HG02970 (cell line): Measurements from ENCODE around the gene CAMK2B.
"Not testable (repeated sequence)": the region's sequence is repeated elsewhere in the genome, so short reads cannot be mapped to it uniquely, and the experiment has no call there.

Experiments
- ATAC-seq: cut with Tn5 transposase; IDR thresholded peaks from one replicate; pipeline ENCODE4 v1.9.1; 2021; ENCODE audit warnings: mild to moderate bottlenecking, moderate library complexity, moderate number of reproducible peaks; ENCODE audit not compliant: unreplicated experiment, low FRiP score

Gene CAMK2B

DNA sequence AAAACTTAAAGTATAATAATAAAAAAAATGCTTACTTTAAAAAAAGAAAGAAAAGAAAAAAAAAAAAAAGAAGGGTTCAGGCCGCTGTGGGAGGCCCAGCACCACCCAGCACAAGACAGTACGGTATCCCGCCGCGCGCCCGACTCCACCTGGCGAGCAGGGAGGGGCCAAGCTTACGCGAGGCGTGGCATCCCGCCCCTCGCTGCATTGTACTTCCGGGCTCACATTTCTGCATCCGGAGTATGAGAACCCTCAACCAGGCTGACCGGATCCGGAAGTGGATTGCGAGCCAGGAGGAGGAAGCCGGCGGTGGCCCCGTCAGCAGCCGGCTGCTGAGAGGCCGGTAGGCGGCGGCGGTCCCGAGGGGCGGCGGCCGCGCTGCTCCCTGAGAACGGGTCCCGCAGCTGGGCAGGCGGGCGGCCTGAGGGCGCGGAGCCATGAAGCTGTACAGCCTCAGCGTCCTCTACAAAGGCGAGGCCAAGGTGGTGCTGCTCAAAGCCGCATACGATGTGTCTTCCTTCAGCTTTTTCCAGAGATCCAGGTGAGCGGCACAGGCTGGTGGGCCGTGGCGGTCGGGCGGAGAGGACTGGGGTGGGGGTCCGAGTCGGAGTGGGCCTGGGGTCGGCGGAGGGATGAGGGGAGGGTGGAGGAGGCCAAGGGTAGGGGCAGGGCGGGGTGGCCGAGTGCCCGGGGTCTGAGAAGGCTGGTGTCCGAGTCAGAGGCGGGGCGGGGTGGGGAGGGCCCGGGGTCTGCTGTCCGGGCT is 124.5 kb downstream of the CAMK2B start, which contains the start of gene YKT6:
Gene YKT6, plus strand, starts transcription at position 280 of the 763 bp plus-strand sequence. Its CDS starts 158 bp downstream, at position 438.
- ATAC-seq = peak; percentile 97

DNA sequence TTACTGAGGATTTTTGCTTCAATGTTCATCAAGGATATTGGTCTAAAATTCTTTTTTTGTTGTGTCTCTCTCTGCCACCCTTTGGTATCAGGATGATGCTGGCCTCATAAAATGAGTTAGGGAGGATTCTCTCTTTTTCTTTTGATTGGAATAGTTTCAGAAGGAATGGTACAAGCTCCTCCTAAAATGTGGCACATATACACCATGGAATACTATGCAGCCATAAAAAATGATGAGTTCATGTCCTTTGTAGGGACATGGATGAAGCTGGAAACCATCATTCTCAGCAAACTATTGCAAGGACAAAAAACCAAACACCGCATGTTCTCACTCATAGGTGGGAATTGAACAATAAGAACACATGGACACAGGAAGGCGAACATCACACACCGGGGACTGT is 125.2 kb downstream of the CAMK2B start:
- not testable (repeated sequence) for ATAC-seq

DNA sequence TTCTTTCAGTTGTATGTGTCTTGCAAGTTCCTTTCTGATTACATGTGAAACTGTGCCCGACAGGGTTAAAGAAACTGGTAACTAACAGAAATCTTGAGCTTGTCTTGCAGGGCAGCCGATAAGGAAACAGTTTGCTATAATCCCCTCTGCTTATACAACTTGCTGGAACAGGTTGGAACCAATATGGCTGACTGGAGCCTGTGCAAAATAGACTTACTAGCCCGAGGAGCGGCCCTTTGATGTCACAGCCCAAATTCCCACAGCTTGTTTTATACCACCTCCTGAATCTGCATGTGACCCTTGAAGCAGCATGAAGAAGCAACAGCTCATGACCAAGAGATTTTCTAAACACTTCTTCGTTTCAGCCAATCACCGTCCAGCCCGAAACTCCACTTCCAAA is 127.9 kb downstream of the CAMK2B start:
- ATAC-seq = no peak

DNA sequence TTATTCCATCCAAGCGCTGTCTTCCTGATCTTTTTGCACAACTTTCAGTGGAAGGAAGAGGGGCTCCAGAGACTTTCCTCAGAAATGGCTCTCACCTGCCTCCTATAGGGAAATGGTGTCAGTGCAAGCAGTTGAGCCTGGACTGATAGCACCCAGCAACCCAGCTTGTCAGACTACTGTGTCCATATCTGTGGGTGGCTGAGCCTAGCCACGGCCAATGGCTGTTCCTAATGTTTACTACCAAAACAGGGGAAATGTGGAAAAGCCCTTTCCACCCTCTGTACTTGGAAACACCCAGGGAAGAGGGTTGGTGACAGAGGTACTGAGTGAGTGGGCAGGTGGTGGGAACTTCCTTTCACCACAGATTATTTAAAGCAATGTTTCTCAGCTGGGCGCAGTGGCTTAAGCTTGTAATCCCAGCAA is 128.9 kb downstream of the CAMK2B start:
- no peak for ATAC-seq

DNA sequence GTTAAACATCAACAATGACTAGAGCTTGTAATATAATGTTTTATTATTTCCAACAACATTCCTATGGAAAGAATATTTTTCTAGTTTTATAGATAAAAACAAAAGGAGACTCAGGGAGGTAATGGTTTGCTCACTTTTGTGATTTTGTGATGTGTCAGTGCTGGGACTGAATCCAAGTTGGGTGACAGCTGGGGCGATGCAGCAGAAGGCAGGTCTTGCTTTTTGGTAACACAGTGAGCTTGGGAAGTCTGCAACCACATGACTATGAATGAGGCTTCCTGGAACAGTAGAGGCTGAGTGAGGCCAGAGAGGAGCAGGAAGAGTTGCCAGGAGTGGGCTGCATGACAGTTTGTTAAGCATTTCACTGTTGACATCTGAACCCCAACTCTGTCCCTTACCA is 129.5 kb downstream of the CAMK2B start:
- no peak for ATAC-seq

DNA sequence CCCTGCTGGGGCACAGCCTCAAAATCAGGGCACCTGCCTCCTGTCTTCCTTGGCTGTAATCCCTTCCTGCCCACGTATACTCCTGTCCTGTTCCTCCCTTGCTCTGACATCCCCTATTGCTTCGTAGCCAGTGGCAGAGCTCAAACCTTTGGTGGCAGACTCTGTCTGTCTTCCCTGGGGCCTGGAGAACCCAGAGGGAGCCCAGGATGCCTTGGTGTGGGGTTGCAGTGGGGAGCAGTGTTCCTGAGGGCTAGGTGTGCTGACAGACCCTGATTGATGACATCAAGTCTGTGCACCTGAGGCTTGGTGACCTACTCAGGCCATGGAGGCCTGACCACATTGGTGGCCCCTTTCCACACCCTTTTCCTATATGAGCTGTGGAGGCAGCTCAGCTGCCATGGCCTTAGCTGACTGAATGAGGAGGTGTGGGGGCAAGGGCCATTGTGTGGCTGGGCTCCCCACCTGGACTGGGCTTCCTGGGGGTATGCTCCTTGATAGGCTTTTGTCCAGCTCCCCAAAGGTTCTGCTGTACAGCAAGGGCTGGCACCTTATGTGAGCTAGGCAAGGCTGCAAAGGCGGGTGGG is 130.7 kb downstream of the CAMK2B start:
- ATAC-seq = no peak

DNA sequence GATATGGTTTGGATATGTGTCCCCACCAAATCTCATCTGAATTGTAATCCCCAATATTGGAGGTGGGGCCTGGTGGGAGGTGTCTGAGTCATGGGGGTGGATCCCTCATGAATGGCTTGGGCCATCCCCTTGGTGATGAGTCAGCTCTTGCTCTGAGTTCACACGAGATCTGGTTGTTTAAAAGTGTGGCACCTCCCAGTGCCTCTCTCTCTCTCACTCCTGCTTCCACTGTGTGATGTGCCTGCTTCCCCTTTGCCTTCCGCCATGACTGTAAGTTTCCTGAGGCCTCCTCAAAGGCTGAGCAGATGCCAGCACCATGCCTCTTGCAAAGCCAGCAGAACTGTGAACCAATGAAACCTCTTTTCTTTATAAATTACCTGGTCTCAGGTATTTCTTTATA is 131.3 kb downstream of the CAMK2B start:
- ATAC-seq = no peak

DNA sequence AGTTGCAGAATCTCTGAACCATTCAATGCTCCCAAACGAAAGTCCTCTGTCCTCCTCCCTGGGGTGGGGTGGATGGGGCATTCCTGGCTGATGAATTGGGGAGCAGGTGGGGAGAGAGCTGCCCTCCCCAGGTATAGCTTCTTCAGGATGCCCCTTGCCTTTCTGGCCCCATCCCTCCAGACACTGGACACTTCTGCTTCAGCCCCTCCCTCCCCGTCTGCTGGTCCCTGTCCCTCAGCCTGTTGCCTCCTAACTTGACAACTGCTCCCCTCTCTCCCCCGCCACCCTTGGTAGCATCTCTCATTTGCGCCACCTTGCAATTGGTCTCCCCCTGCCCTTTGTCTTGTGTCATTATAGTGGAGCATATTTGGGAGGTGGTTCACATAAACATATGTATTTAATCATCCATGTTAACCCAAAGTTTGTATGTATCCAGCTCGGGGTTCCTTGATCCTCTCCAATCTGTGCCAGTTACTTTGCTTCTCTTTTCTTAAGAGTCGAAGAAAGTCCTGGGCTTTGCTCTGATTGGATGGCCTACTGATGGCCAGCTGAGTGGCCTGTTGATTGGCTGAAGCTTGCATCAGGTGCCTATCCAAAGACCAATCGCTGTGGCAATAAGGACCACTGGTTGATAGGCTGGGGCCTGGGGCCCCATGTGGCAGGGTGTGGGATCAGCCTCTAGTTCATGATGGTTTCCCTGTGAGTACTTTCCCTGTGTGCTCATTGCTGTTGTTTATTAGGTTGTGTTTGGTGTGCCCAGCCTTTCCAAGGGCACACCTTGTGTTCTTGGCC is 132.2 kb downstream of the CAMK2B start:
- ATAC-seq = no peak

DNA sequence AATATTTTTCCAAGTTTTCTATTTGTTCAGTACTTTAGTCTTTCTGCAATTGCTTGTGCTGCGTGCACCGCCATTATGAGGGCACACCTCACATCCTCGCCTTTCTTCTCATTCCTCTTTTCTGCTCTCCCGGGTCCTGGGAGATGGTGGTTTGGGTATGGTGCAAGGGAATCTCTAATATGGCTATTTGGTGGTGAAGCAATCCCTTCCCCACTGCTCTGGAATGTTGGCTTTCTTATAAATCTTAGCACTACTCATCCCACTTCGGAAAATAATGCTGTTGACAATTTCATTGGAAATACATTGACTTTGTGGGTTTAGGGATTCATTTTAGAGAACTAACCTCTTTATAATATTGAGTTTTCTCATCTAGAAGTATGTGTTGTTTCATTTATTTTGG is 134.2 kb downstream of the CAMK2B start:
- ATAC-seq = no peak

DNA sequence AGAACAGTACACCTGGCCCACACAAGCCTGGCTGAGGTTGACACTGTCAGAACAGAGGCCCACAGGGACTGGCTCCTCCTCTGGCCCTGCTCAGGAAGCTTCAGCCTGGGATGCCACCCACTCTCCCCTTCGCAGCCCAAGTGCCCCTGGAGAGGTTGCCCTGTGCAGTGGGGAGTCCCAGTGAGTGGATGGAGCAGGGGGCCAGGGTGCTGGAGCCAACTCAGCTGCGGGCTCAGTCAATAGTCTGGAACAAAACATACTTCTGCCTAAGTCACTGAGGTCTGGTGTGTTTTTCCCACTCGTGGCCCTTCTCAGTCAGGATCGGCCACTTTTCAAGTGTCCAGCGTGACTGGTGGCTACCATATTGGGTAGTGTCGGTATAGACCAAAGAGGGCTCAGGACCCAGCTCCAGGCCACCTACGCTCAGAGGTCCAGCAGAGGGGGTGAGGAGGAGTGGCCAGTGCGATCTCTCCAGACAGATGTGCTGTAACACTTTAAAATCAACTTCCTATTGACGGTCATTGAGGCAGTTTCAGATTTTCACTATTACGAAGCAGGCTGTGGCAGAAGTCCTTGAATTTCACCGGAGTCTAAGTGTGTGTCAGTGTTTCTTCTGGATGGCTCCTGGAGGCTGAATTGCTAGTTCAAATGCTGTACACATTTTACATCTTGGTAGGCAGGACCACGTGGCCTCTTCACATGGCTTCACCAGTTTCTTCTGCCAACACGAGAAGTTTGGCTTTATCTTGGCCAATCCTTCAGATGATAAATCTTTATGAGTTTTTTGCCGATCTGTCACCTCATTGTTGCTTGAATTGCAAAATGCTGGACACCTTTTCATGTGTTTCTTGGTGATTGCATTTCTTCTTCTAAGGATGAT is 135.2 kb downstream of the CAMK2B start:
- no peak for ATAC-seq

DNA sequence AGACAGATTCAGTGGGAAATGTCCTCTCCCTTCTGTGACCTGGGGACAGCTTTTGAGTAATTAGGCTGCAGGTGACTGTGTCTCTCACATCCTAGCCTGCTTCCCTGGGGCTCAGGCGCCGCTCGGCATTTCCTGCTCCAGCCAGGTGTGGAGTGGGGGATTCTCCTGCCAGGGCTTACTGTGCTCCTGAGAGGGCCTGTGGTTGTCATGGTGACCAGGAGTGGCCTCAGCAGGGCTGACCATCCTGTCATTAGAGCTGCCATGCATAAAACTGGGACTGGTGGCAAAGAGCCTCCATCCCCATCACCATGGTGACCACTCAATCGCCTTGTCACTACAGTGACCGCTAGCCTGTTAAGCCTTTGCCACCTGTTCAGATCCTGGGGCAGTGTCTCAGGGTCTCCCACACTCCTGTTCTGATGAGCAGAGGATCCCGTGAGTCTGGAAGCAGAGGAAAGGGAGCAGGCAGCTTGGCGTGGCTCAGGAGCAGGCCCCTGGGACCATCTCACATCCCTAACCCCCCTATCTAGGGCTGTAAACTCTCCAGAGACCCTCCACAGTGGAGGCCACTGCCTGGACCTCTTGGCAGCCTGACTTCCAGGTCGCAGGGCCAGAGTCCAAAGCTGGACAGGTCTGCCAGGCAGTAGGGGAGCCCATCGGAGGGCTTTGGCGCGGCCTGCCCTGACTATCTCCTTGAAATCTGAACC is 136.0 kb downstream of the CAMK2B start, which contains the start of gene GCK:
Gene GCK, minus strand, starts transcription at position 154 of the 707 bp plus-strand sequence. CDS start 486 bp downstream, outside the sequence.
- ATAC-seq = no peak

DNA sequence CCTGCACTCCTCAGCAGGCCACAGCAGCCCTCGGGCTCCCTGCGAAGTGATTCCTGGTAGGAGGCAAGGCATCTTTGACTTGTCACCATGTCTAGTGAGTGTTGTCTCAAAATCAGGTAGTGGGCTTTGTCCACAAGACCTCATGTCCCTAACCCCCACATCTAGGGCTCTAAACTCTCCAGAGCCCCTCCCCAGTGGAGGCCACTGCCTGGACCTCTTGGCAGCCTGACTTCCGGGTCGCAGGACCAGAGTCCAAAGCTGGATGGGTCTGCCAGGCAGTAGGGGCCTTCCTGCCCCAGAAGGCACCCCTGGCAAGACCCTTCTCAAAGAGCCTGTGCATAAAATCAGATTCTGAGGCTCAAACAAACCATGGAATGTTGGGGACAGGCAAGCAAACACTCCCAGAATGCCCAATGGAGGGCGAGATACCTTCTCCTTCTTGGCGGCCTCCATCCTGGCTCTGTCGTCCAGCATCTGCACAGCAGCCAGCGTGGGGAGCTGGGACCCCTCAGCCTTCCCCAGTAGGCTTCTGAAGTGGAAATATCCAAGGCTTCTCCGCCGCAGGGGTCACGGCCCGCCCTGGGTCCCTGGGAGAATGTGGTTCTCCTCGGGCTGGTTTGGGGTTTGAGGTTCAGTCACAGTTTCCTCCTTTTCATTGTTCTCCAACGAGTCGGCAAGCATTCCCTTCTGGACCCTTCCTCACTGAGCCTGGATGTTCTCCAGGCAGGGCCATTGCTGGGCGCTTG is 136.7 kb downstream of the CAMK2B start:
- ATAC-seq = no peak

DNA sequence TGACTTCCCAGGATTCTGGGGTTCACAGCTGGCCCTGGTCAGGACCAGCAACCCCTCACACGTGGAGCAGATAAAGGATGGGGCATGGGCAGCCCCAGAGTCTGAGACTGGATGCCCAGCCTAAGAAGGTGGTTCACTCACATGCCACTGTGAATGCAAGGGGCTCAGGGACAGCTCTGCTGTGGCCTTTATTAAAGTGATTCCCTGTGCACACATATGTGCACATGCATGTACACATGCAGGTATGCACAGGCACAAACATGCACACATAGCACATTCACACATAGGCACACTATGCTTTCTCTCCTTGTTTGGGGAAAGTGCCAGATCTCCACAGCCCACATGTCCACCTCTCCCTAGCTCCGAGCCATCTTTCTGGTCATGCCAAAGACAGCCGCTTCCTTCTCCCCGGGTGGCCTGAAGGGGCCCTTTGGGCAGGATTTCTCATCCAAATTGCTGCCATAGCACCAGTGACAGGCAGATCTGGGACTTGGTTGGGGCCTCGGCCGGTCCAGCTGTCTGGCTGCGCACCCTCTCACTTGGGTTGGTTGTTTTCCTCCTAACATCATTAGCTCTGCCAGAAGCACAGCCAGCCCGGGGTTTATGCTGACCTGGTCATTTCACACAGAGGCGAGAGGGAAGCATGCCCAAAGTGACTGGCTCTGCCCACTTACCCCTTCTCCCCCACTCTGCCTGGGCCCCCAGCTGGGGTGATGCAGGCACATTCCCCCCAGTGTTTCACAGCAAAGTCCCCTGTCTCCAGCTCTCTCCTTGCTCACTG is 137.6 kb downstream of the CAMK2B start:
- no peak for ATAC-seq

DNA sequence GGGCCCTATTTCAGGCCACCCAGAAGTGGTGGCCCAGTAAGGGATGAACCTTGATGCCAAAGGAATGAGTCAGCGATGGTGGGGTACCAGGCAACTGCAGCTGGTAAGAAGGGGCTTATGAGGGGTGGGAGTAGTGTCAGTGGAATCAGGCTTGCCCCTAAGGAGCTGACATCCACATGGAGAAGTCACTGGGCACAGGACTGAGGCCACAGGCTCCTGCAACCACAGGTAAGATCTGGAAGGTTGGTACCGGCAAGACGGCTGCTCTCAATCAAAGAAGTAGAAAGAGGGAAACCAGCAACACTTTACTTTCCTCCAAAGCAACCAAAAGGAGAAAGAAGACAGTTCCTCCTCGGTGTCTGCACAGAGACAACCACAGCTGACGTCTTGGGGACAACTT is 138.7 kb downstream of the CAMK2B start:
- no peak for ATAC-seq

DNA sequence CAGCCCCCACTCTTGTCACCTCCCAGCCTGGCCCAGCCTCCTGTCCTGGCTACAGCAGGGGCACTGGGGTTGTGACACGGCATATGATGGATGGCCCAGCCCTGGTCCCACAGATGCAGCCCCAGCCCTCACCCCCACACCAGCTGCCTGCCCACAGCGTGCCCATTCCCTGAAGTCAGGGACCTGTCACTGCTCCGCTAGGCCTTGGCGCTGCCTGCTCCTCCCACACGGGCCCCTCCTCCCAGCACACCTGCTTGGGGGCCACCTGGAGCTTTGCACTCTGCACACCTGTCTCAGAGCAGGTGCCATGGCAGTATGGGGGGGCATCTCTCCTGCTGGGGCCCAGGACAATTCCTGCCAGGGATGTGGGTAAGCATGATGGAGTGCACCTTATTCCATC is 139.7 kb downstream of the CAMK2B start:
- no peak for ATAC-seq

DNA sequence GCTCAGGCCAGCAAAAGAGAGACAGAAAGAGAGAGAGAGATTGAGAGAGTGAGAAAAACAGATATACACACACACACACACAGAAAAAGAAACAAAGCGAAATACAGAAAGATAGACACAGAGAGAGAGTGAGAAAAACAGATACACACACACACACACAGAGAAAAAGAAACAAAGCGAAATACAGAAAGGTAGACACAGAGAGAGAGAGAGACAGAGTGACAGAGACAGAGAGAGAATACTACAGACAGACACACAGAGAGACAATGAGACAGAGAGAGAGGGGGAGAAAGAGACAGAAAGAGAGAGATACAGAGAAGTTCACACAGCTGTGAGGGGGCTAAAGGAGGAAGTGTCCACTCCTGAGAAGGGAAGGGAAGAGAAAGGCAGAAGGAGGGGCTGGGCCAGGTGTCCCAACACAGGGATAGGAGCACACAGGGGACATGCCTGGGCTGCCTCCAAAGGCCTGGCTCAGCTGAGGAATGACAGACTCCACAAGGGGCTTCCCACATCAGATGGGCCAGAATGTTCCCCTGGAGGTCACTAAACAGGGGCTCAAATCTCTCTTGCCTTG is 140.4 kb downstream of the CAMK2B start:
- no peak for ATAC-seq

DNA sequence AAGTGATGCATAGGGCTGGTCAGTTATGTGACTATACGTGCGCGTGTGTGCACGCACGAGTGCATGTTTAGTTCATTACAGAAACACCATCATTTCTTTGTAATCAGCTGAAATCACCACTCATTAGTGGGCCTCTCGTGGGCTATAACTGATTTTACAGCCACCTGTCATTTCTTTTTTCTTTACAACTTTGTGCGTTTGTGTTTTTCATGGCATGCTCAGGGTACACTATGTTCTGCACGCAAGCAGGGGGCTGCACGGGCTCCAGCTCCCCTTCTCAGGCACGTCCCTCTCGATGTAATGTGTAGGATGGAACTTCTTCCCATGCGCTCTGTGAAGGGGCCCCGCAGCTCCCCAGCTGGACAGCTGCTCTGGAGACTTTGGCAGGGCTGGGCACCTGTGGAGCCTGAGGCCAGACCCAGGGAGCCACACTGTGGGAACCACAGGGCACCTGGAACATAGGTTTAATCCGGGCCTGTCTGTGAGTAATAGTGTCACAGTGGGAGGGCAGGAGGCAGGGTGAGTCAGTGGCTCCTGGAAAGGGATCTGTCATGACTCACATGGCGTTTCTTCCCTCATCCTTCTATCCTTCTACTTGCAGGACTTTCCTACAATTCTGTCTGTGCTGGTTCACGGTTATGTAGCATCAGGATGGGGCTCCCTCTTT is 141.1 kb downstream of the CAMK2B start:
- no peak for ATAC-seq
